Forelimb muscle (tissue), 1 donor: ENCODE results near the gene TLCD3B. TPM values are rescaled to one million over a fixed set of nuclear protein-coding genes. Genes with fewer than 3 reads are reported as not detected.
A peak's percentile ranks its signal among the peaks of the same experiment; 100 is the strongest.

Experiments used
- DNase-seq: peaks from one replicate; pipeline ENCODE4 v3.0.0-alpha.2; 2013; ENCODE audit warnings: low read depth
- polyA plus RNA-seq: library from polyadenylated mRNA; unstranded; fragments of 120-200 nt; gene quantifications from one replicate; pipeline ENCODE4 v1.2.1, GENCODE V29; 2013; ENCODE audit not compliant: insufficient read length

TLCD3B gene
- polyA plus RNA-seq, result 1.3 TPM

- DNase-seq, result no peak
Measured at GRCh38 chr16:30030841-30031413, at the start of gene TLCD3B. TLCD3B (minus strand) TSS chr16:30031271; CDS start chr16:30030527, 744 bp downstream.

GRCh38 chr16:30079480-30079879 is 48.4 kb upstream of the TLCD3B start:
- DNase-seq, result no peak

GRCh38 chr16:30078744-30079143 is 47.7 kb upstream of the TLCD3B start:
- DNase-seq, result no peak

GRCh38 chr16:30077656-30078055 is 46.6 kb upstream of the TLCD3B start:
- DNase-seq, result no peak

- DNase-seq, result no peak
Measured at GRCh38 chr16:30076276-30076791, 45.3 kb upstream of the TLCD3B start.

- peak; percentile 66 for DNase-seq
Measured at GRCh38 chr16:30075503-30076275, 44.6 kb upstream of the TLCD3B start, which contains the start of gene PPP4C. PPP4C (plus strand) TSS chr16:30075994; CDS start chr16:30076378, 384 bp downstream.

GRCh38 chr16:30070490-30070889 is 39.4 kb upstream of the TLCD3B start:
- DNase-seq, result no peak

- DNase-seq, result no peak
Measured at GRCh38 chr16:30069611-30070462, 38.8 kb upstream of the TLCD3B start.

- no peak for DNase-seq
Measured at GRCh38 chr16:30068750-30069610, 37.9 kb upstream of the TLCD3B start.

GRCh38 chr16:30068333-30068732 is 37.3 kb upstream of the TLCD3B start:
- DNase-seq, result no peak

GRCh38 chr16:30067584-30067916 is 36.5 kb upstream of the TLCD3B start:
- DNase-seq, result no peak

GRCh38 chr16:30066761-30067583 is 35.9 kb upstream of the TLCD3B start:
- no peak for DNase-seq

- no peak for DNase-seq
Measured at GRCh38 chr16:30065943-30066760, 35.1 kb upstream of the TLCD3B start.

GRCh38 chr16:30065102-30065942 is 34.3 kb upstream of the TLCD3B start, which contains the start of gene ALDOA:
ALDOA (plus strand) TSS chr16:30065760; CDS start chr16:30066898, 1,138 bp downstream.
- peak; percentile 92 for DNase-seq

- DNase-seq, result no peak
Measured at GRCh38 chr16:30064729-30065101, 33.6 kb upstream of the TLCD3B start.

- no peak for DNase-seq
Measured at GRCh38 chr16:30063893-30064728, 33.0 kb upstream of the TLCD3B start.

- DNase-seq, result no peak
Measured at GRCh38 chr16:30063278-30063892, 32.3 kb upstream of the TLCD3B start.
